Measurements from ENCODE around the gene IQSEC3.

DNA sequence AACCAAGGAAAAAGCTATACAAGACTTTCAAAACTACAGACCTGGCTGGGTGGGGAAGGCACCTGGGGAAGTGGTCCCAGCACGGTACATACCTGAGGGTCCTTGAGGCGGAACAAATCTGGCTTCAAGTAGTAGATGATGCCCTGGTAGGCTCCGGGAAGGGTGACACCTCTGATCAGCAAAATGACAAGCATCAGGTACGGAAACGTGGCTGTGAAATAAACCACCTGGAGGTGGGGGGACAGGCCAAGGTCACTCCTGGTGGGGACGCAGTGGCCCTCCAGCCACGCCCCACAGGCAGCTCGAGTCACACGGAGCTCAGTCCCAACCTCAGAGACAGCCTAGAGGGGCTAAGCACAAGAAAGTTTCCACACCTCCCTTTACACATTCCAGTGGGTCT is 132.1 kb downstream of the IQSEC3 start:
- TF ChIP-seq SMC3 (conservative IDR thresholded peaks at IDR 0.05; ENCODE audit: poor library complexity), result no peak
- TF ChIP-seq, protein P1, sequence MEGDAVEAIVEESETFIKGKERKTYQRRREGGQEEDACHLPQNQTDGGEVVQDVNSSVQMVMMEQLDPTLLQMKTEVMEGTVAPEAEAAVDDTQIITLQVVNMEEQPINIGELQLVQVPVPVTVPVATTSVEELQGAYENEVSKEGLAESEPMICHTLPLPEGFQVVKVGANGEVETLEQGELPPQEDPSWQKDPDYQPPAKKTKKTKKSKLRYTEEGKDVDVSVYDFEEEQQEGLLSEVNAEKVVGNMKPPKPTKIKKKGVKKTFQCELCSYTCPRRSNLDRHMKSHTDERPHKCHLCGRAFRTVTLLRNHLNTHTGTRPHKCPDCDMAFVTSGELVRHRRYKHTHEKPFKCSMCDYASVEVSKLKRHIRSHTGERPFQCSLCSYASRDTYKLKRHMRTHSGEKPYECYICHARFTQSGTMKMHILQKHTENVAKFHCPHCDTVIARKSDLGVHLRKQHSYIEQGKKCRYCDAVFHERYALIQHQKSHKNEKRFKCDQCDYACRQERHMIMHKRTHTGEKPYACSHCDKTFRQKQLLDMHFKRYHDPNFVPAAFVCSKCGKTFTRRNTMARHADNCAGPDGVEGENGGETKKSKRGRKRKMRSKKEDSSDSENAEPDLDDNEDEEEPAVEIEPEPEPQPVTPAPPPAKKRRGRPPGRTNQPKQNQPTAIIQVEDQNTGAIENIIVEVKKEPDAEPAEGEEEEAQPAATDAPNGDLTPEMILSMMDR (IDR thresholded peaks at IDR 0.05; ENCODE audit: poor library complexity, severe bottlenecking), result no peak
- TF ChIP-seq EP300 (conservative IDR thresholded peaks at IDR 0.05; ENCODE audit: poor library complexity, severe bottlenecking), result no peak

Data from neural cell (in vitro differentiated cells).